ENCODE data around the gene MSI1. TPM values are rescaled to one million over a fixed set of nuclear protein-coding genes. Genes with fewer than 3 reads are reported as not detected.

The MSI1 gene
- total and polyA plus RNA-seq, 2 of the 13 experiments (the other 11 are each of a cell fraction or from before 2014, with no cell fraction given), result 0.09 to 0.46 TPM

DNA sequence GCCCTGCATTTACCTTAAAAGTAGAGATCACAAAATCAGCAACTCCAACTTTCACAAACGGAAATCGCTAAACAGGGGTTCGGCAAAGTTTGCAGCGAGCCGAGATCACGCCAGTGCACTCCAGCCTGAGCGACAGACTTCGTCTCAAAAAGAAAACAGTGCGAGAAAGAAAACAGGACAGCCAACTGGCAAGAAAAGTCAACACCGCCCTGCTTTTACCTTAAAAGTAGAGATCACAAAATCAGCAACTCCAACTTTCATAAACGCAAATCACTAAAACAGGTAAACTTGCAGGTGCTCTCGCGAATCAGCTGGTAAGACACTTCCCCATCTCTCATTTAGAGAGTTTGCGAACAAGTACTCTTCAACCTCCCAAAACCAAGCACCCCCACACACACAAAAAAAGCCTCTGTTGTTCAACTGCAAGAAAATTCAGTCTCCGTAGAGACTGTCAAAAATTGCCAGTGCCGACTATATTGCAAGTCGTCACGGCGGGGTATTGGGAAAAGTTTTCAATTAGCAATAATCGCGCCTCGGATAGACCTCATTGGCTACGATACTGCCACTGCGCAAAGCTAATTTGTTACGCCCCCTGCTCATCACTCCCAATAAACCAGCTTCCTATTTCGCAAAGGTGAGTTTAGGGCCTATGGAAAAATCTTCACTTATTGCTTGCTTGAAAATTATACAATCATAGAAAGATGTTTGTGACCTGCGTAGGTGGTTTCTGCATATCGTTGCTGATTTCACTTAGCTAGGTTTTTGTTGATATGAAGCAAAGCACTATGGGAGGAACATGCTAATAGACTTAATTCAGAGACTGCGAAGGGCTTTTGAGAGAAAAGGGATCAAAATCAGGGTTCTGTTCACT, 76.1 kb downstream of the MSI1 start, which contains the start of gene RNU4-1 (continued):
- TF ChIP-seq ZNF772 (CRISPR knock-in tag; IDR thresholded peaks at IDR 0.05), result no peak; the same call in 1 of the 2 replicates
- TF ChIP-seq NFATC3 (CRISPR knock-in tag; IDR thresholded peaks at IDR 0.05), result no peak
- TF ChIP-seq SMARCC2 (IDR thresholded peaks at IDR 0.05), result no peak
- TF ChIP-seq AHR (CRISPR knock-in tag; IDR thresholded peaks at IDR 0.05), result no peak
- peak; percentile 56; the same call in 1 of the 2 replicates for TF ChIP-seq NR2F6 (IDR thresholded peaks at IDR 0.05)
- TF ChIP-seq NR2F6 (CRISPR knock-in tag; IDR thresholded peaks at IDR 0.05), result no peak
- no peak for TF ChIP-seq GLI4 (CRISPR knock-in tag; IDR thresholded peaks at IDR 0.05; ENCODE audit: borderline replicate concordance)
- TF ChIP-seq MAFG (CRISPR knock-in tag; IDR thresholded peaks at IDR 0.05), result no peak
- TF ChIP-seq, protein P1, sequence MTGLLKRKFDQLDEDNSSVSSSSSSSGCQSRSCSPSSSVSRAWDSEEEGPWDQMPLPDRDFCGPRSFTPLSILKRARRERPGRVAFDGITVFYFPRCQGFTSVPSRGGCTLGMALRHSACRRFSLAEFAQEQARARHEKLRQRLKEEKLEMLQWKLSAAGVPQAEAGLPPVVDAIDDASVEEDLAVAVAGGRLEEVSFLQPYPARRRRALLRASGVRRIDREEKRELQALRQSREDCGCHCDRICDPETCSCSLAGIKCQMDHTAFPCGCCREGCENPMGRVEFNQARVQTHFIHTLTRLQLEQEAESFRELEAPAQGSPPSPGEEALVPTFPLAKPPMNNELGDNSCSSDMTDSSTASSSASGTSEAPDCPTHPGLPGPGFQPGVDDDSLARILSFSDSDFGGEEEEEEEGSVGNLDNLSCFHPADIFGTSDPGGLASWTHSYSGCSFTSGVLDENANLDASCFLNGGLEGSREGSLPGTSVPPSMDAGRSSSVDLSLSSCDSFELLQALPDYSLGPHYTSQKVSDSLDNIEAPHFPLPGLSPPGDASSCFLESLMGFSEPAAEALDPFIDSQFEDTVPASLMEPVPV (CRISPR knock-in tag; IDR thresholded peaks at IDR 0.05), result peak; percentile 44; the same call in 1 of the 2 replicates
- no peak for TF ChIP-seq NFRKB (IDR thresholded peaks at IDR 0.05)
- TF ChIP-seq RBAK (CRISPR knock-in tag; IDR thresholded peaks at IDR 0.05), result no peak
- no peak for TF ChIP-seq ZSCAN20 (CRISPR knock-in tag; IDR thresholded peaks at IDR 0.05; ENCODE audit: borderline replicate concordance)
- TF ChIP-seq ZBTB3 (CRISPR knock-in tag; IDR thresholded peaks at IDR 0.05; ENCODE audit: borderline replicate concordance, low read depth), result no peak
- TF ChIP-seq SIN3A (IDR thresholded peaks at IDR 0.05; ENCODE audit: borderline replicate concordance, low read depth, low read length), result peak; percentile 85; the same call in 1 of the 2 replicates
- no peak for TF ChIP-seq GFI1 (CRISPR knock-in tag; IDR thresholded peaks at IDR 0.05; ENCODE audit: borderline replicate concordance)
- TF ChIP-seq ZBTB7A (CRISPR knock-in tag; IDR thresholded peaks at IDR 0.05), result no peak
- no peak for TF ChIP-seq NFE2 (CRISPR knock-in tag; IDR thresholded peaks at IDR 0.05)
- 0 out of 2 replicates have a peak, but pooled peaks have one; percentile 24 for TF ChIP-seq ARHGAP35 (CRISPR knock-in tag; IDR thresholded peaks at IDR 0.05; ENCODE audit: borderline replicate concordance)
